ENCODE results near the gene IGDCC3.

DNA sequence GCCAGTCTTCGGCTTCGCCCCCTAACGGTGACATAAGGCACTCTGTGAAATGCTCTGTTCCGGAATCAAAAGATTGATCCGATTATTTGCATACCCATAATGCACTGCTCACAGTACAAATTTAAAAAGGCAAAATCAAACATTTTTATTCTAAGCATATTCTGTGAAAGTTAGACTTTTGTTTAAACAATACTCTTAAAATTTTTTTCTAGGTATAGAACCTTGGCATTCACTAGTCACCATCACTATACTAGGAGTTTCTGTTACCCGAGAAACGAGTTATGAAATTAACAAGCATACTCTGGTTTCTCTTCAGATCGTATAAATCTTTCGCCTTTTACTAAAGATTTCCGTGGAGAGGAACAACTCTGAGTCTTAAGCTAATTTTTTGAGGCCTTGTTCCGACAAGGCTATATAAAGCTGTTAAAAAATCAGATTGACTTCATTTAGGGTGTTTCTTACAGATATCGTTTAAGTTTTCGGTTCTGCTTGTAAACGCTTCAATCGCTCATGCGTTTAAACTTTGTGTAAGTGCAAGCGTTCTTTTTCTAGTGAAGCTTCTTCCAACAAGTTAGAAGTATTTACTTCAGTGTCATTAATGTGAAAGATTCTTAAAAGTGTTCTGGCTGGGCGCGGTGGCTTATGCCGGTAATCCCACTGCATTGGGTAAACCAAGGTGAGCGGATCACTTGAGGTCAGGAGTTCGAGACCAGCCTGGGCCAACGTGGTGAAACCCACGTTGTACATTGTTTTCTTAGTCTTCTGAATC lies 73.2 kb downstream of the IGDCC3 start, which contains the start of gene RNU5B-1:
- TF ChIP-seq, protein P1, sequence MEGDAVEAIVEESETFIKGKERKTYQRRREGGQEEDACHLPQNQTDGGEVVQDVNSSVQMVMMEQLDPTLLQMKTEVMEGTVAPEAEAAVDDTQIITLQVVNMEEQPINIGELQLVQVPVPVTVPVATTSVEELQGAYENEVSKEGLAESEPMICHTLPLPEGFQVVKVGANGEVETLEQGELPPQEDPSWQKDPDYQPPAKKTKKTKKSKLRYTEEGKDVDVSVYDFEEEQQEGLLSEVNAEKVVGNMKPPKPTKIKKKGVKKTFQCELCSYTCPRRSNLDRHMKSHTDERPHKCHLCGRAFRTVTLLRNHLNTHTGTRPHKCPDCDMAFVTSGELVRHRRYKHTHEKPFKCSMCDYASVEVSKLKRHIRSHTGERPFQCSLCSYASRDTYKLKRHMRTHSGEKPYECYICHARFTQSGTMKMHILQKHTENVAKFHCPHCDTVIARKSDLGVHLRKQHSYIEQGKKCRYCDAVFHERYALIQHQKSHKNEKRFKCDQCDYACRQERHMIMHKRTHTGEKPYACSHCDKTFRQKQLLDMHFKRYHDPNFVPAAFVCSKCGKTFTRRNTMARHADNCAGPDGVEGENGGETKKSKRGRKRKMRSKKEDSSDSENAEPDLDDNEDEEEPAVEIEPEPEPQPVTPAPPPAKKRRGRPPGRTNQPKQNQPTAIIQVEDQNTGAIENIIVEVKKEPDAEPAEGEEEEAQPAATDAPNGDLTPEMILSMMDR (IDR thresholded peaks at IDR 0.05; ENCODE audit: insufficient read depth, low read length): peak; percentile 95
- peak; percentile 36; the same call in 1 of the 2 replicates for TF ChIP-seq SPI1 (IDR thresholded peaks at IDR 0.05; ENCODE audit: borderline replicate concordance, low read depth)
- peak; percentile 55; the same call in 1 of the 2 replicates for TF ChIP-seq GABPA (IDR thresholded peaks at IDR 0.05; ENCODE audit: low read depth)
- TF ChIP-seq POLR2AphosphoS5 (IDR thresholded peaks at IDR 0.05; ENCODE audit: low read depth): peak; percentile 97
- TF ChIP-seq, protein P2, sequence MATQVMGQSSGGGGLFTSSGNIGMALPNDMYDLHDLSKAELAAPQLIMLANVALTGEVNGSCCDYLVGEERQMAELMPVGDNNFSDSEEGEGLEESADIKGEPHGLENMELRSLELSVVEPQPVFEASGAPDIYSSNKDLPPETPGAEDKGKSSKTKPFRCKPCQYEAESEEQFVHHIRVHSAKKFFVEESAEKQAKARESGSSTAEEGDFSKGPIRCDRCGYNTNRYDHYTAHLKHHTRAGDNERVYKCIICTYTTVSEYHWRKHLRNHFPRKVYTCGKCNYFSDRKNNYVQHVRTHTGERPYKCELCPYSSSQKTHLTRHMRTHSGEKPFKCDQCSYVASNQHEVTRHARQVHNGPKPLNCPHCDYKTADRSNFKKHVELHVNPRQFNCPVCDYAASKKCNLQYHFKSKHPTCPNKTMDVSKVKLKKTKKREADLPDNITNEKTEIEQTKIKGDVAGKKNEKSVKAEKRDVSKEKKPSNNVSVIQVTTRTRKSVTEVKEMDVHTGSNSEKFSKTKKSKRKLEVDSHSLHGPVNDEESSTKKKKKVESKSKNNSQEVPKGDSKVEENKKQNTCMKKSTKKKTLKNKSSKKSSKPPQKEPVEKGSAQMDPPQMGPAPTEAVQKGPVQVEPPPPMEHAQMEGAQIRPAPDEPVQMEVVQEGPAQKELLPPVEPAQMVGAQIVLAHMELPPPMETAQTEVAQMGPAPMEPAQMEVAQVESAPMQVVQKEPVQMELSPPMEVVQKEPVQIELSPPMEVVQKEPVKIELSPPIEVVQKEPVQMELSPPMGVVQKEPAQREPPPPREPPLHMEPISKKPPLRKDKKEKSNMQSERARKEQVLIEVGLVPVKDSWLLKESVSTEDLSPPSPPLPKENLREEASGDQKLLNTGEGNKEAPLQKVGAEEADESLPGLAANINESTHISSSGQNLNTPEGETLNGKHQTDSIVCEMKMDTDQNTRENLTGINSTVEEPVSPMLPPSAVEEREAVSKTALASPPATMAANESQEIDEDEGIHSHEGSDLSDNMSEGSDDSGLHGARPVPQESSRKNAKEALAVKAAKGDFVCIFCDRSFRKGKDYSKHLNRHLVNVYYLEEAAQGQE (IDR thresholded peaks at IDR 0.05; ENCODE audit: insufficient replicate concordance, low read depth): no peak
